ENCODE data around the gene NR0B2.
A peak's percentile ranks its signal among the peaks of the same experiment; 100 is the strongest.
"Not testable (repeated sequence)": the region's sequence is repeated elsewhere in the genome, so short reads cannot be mapped to it uniquely, and the experiment has no call there.

The NR0B2 gene

GRCh38 chr1:26889551-26890466 lies 24.0 kb downstream of the NR0B2 start, which contains the start of gene GPN2:
Gene GPN2 (minus strand): TSS chr1:26890283. CDS start chr1:26890096, 187 bp downstream.
- peak; percentile 20 to 67 (median 54) for DNase-seq (ENCODE audit: low read depth in 3 of 3, low spot score in 1 of 3)

- DNase-seq (ENCODE audit: low read depth in 3 of 3, low spot score in 1 of 3) = no peak
Observed at GRCh38 chr1:26888231-26888630, 25.5 kb downstream of the NR0B2 start.

DNA sequence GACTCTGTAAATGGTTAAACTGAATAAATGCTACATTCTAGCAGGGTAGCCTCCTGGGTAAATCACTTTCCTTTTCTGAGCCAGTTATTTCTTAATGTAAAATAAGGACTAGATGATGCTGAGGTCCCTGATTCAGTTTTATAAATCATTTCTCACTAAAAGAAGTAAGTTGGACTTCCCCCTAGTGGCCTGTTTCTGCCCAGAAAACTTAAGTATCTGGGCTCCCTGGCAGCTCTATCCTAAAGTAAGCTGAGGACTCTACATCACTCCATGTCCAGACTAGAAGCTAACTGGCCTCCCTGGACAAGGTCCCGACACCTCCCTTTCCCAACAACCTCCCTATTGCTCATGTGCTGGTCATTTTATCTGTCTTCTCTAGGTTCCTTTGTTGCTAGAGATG lies 26.6 kb downstream of the NR0B2 start:
- no peak for DNase-seq (ENCODE audit: low read depth in 3 of 3, low spot score in 1 of 3)

DNA sequence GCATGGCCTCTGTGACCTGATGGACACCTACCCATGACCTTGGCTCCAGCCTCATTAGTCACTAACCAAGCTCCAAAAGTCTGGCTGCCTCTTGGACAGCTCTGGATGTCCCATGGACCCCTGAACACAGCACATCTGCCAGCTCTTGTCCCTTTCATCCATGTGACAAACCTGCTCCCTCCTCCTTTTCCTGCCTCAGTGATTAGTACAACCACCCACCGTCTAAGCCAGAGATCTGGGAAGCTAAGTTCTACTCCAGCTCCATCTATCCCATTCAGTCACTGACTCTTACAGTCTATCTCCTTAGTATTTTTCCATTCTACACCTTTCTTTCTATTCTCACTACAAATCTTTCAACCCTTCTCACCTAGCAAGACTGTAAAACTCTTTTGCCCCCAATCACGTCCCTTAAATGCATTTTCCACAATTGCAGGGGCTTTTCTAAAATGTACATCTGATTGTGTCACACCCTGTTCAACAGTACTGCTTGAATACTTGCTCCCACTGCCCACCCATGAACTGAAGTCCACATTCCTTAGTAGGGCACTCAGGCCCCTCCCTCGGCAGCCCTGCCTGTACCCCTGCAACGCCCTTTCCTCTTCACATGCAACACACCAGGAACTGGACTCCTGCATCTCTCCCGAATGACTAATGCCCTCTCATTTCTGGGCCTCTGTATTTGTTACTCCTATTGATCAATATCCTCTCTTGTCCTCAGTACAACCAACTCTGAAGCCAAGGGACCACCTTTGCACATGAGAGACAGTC lies 30.9 kb downstream of the NR0B2 start:
- no peak for DNase-seq (ENCODE audit: low read depth in 3 of 3, low spot score in 1 of 3)

GRCh38 chr1:26881611-26882010 lies 32.2 kb downstream of the NR0B2 start:
- DNase-seq (ENCODE audit: low read depth in 3 of 3, low spot score in 1 of 3) = not testable (repeated sequence)

DNA sequence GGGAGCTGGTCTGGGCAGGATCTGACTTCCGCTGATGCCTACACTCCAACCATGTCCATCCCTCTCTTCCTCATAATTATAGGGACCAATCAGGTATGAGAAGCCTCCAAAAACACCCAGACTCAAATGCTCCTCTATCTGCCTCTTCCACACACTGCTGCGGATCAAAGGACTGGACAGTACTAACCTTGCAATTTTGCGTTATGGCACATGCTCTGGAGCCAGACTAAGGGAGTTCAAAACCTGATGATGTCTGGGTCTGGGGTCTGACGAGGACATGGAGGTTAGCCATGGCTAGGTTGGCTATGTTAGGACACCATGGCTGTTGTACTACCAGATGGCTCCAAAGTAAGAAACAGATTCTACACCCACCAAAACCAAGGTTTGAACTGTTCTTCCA lies 34.0 kb downstream of the NR0B2 start:
- DNase-seq (ENCODE audit: low read depth in 3 of 3, low spot score in 1 of 3) = no peak

GRCh38 chr1:26877326-26877725 lies 36.4 kb downstream of the NR0B2 start:
- DNase-seq (ENCODE audit: low read depth in 3 of 3, low spot score in 1 of 3) = no peak

GRCh38 chr1:26874896-26875295 lies 38.9 kb downstream of the NR0B2 start:
- no peak for DNase-seq (ENCODE audit: low read depth in 3 of 3, low spot score in 1 of 3)

- DNase-seq (ENCODE audit: low read depth in 3 of 3, low spot score in 1 of 3) = not testable (repeated sequence)
Observed at GRCh38 chr1:26873097-26873496, 40.7 kb downstream of the NR0B2 start.

DNA sequence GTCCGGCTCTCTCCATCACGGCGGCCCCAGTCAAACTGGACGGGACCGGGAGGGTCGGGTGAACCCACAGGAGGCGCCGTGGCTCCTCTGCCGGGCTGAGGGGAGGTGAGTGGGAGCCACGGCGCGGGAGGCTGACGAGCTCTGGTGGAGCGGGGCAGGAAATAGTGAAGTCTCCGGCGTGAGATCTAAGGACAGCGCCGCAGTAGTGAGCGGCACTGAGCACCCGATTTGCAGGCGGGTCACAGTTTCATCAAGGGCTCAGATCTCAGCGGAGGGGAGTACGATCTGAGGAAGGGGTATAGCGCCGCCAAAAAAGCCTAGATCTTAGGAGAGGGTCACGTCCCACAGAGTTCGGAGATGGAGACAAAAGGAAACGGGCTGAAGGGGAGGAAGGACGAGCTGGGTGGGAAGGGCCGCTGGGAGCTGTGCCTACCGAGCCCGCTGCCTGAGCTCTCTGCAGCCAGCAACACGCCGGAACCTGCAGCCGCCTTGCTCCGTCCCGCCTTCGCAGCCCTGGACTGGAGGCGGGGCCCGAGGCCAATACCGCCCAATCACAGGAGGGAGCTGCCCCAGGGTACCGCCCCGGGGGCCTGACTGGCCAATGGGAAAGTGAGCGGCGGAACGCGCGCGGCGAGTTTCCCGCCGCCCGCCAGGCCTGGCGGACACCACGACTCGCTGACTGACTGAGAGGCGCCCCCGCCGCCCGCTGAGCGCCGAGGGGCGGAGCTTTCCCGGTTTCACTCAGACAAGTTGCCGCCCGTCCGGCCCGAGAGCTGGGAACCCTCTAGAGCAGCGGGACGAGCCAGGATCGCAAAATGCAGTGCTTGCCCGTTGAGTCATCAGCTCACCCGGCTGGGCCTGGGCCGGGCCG lies 48.9 kb downstream of the NR0B2 start:
- DNase-seq (ENCODE audit: low read depth in 3 of 3, low spot score in 1 of 3) = peak; percentile 83 to 88 (median 86)

DNA sequence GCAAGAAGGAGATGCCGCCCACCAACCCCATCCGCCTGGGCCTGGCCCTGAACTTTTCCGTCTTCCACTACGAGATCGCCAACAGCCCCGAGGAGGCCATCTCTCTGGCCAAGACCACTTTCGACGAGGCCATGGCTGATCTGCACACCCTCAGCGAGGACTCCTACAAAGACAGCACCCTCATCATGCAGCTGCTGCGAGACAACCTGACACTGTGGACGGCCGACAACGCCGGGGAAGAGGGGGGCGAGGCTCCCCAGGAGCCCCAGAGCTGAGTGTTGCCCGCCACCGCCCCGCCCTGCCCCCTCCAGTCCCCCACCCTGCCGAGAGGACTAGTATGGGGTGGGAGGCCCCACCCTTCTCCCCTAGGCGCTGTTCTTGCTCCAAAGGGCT lies 50.1 kb downstream of the NR0B2 start:
- no peak for DNase-seq (ENCODE audit: low read depth in 3 of 3, low spot score in 1 of 3)

DNA sequence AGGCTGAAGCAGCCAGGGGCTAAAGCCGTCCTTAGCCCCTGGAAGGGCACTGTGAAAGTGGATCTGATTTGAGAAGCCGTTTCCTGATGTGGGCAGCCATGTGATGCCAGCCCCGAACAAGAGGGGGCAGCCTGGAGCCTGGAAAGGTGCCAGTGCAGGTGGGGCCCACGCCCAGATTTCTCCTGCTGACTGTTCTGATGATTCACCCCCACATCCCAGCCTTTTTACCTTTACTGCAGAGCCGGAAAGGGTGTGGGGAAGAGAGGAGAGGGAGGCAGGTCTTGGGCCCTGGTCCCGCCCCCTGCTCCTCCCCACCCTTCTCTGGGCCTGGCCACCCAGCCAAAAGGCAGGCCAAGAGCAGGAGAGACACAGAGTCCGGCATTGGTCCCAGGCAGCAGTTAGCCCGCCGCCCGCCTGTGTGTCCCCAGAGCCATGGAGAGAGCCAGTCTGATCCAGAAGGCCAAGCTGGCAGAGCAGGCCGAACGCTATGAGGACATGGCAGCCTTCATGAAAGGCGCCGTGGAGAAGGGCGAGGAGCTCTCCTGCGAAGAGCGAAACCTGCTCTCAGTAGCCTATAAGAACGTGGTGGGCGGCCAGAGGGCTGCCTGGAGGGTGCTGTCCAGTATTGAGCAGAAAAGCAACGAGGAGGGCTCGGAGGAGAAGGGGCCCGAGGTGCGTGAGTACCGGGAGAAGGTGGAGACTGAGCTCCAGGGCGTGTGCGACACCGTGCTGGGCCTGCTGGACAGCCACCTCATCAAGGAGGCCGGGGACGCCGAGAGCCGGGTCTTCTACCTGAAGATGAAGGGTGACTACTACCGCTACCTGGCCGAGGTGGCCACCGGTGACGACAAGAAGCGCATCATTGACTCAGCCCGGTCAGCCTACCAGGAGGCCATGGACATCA lies 50.7 kb downstream of the NR0B2 start, which contains the start of gene SFN:
SFN (plus strand) TSS at position 369 of the 904 bp plus-strand sequence; CDS start at position 433, 64 bp downstream.
- DNase-seq (ENCODE audit: low read depth in 3 of 3, low spot score in 1 of 3) = peak in 2 of 3 donors; percentile 6 to 25

DNA sequence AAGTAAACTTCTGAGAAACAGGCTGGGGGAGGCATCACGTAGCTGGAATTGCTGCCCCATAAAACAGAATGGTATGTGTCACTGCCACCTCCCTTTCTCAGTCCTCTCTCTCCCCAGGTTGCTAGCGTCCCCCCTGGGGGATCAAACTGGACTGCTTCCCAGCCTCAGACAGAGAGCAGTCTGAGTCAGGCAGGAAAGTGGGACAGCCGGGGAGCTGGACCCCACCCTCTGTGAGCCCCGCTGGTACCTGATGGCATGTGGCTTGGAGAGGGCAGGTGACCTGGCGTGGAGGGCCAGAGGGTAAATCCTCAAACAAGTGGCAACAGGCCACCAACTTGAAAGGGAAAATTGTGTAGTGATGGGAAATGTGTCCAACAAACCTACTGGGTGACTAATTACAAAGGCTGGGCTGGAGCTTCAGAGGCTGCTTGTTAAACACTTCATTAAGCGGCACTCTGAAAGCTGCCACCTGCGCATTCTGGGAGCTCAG lies 51.8 kb downstream of the NR0B2 start:
- DNase-seq (ENCODE audit: low read depth in 3 of 3, low spot score in 1 of 3) = no peak

All from stimulated activated CD4-positive, alpha-beta T cell treated with anti-CD3 and anti-CD28 coated beads, TNF-alpha, amount 100 ng/mL, for 1 hour (primary cell).